ENCODE results near the gene PDGFRA.

PDGFRA gene

GRCh38 chr4:54228961-54229501, at the start of gene PDGFRA:
Gene PDGFRA (plus strand): TSS chr4:54229293. CDS start chr4:54258769, 29,476 bp downstream.
- TF ChIP-seq, protein P1, sequence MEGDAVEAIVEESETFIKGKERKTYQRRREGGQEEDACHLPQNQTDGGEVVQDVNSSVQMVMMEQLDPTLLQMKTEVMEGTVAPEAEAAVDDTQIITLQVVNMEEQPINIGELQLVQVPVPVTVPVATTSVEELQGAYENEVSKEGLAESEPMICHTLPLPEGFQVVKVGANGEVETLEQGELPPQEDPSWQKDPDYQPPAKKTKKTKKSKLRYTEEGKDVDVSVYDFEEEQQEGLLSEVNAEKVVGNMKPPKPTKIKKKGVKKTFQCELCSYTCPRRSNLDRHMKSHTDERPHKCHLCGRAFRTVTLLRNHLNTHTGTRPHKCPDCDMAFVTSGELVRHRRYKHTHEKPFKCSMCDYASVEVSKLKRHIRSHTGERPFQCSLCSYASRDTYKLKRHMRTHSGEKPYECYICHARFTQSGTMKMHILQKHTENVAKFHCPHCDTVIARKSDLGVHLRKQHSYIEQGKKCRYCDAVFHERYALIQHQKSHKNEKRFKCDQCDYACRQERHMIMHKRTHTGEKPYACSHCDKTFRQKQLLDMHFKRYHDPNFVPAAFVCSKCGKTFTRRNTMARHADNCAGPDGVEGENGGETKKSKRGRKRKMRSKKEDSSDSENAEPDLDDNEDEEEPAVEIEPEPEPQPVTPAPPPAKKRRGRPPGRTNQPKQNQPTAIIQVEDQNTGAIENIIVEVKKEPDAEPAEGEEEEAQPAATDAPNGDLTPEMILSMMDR (IDR thresholded peaks at IDR 0.05; ENCODE audit: extremely low read depth, insufficient read depth, missing control alignments) = no peak
- in situ Hi-C loops (cut with MboI; ENCODE audit: low pct_unique_long_range_greater_than_20kb, low sequenced_read_pairs, unreplicated experiment) = loop anchor here (10.0 to 25.0 kb wide), 2 partner anchors 304 to 517 kb away; no protein-coding TSS in a partner anchor
- DNase-seq (ENCODE audit: low spot score) = no peak

DNA sequence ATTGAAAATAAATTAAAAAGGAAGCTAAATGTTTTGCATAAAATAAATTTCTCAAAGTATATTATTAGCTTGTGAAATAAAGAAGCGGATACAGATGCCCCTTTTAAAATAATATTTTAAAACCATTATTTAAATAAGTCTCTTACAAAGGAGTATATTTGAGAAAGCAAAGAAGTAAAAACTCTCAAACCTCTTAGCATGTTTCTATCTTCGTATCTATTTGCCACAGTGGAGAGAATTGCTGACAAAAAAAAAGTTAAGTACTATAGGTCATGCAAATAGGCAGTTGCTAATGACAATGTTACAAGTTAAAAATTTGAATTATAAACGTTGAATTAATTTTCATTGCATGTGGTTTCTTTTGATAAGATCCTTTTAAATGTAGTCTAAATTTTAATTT, 44.5 kb upstream of the PDGFRA start:
- in situ Hi-C loops (cut with MboI; ENCODE audit: low pct_unique_long_range_greater_than_20kb, low sequenced_read_pairs, unreplicated experiment) = no loop called here
- TF ChIP-seq, protein P1 (IDR thresholded peaks at IDR 0.05; ENCODE audit: extremely low read depth, insufficient read depth, missing control alignments) = no peak
- DNase-seq (ENCODE audit: low spot score) = no peak

DNA sequence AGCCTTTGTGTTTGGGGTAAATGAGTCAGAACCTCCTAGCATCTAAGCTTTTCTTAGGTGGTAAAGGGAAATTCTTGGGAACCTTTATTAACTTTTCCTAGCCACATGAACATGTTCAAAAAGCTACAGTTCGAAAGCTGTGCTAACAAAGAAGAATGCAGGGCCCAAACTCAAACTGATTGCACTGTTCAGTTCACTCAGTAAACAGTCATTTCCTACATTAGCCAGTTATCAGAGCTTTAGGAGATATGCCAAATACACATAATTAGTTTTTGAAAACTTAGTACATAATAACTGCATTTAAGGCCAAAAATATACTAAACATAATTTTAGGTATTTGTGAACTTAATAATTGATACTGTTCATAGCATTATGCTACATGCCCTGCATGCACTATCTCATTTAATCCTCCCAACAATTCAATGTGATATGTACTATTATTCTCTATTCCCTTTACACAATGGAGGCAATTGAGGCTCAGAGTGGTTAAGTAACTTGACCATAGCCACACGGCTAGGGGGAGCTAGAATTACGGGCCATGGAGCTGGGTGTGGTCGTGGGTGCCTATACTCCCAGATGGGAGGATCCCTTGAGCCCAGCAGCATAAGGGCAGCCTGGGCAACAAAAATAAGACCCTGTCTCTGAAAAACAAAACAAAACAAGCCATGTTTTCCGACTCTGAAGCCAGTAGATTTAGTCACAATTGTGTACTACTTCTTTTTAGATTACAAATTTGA, 43.9 kb upstream of the PDGFRA start:
- in situ Hi-C loops (cut with MboI; ENCODE audit: low pct_unique_long_range_greater_than_20kb, low sequenced_read_pairs, unreplicated experiment) = no loop called here
- DNase-seq (ENCODE audit: low spot score) = no peak
- TF ChIP-seq, protein P1 (IDR thresholded peaks at IDR 0.05; ENCODE audit: extremely low read depth, insufficient read depth, missing control alignments) = no peak

GRCh38 chr4:54185866-54186265, 43.2 kb upstream of the PDGFRA start:
- no peak for DNase-seq (ENCODE audit: low spot score)
- TF ChIP-seq, protein P1 (IDR thresholded peaks at IDR 0.05; ENCODE audit: extremely low read depth, insufficient read depth, missing control alignments) = no peak
- in situ Hi-C loops (cut with MboI; ENCODE audit: low pct_unique_long_range_greater_than_20kb, low sequenced_read_pairs, unreplicated experiment) = no loop called here

- TF ChIP-seq, protein P1 (IDR thresholded peaks at IDR 0.05; ENCODE audit: extremely low read depth, insufficient read depth, missing control alignments) = no peak
- in situ Hi-C loops (cut with MboI; ENCODE audit: low pct_unique_long_range_greater_than_20kb, low sequenced_read_pairs, unreplicated experiment) = no loop called here
- no peak for DNase-seq (ENCODE audit: low spot score)
Observed at GRCh38 chr4:54186371-54186770, 42.7 kb upstream of the PDGFRA start.

GRCh38 chr4:54187148-54187547, 41.9 kb upstream of the PDGFRA start:
- DNase-seq (ENCODE audit: low spot score) = no peak
- in situ Hi-C loops (cut with MboI; ENCODE audit: low pct_unique_long_range_greater_than_20kb, low sequenced_read_pairs, unreplicated experiment) = no loop called here
- TF ChIP-seq, protein P1 (IDR thresholded peaks at IDR 0.05; ENCODE audit: extremely low read depth, insufficient read depth, missing control alignments) = no peak

Measured in GM13977 (cell line).